ENCODE measurements around the gene PDILT.
"Not testable (repeated sequence)": the region's sequence is repeated elsewhere in the genome, so short reads cannot be mapped to it uniquely, and the experiment has no call there.

Gene PDILT

DNA sequence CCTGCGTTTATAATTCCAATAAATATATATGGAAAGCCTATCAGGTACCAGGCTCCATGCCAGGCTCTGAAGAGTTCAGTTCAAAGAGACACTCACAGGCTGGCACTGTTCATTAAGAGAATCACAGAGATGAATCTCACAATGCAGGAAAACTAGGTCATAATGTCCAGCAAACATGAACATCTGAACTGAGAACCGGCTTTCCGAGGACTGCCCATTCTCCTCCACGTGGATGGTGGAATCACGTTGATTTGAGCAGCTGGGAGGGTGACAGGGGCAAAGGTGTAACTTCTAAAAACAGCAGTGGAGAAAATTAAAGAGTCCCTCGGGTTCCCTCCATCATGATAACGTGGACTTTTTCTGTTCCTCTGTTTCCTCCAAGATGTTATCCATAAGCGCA lies 87.4 kb downstream of the PDILT start:
- TF ChIP-seq, protein P1, sequence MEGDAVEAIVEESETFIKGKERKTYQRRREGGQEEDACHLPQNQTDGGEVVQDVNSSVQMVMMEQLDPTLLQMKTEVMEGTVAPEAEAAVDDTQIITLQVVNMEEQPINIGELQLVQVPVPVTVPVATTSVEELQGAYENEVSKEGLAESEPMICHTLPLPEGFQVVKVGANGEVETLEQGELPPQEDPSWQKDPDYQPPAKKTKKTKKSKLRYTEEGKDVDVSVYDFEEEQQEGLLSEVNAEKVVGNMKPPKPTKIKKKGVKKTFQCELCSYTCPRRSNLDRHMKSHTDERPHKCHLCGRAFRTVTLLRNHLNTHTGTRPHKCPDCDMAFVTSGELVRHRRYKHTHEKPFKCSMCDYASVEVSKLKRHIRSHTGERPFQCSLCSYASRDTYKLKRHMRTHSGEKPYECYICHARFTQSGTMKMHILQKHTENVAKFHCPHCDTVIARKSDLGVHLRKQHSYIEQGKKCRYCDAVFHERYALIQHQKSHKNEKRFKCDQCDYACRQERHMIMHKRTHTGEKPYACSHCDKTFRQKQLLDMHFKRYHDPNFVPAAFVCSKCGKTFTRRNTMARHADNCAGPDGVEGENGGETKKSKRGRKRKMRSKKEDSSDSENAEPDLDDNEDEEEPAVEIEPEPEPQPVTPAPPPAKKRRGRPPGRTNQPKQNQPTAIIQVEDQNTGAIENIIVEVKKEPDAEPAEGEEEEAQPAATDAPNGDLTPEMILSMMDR (IDR thresholded peaks at IDR 0.05; ENCODE audit: low read depth, low read length): no peak
- no peak for DNase-seq (ENCODE audit: extremely low read depth, low read depth)

DNA sequence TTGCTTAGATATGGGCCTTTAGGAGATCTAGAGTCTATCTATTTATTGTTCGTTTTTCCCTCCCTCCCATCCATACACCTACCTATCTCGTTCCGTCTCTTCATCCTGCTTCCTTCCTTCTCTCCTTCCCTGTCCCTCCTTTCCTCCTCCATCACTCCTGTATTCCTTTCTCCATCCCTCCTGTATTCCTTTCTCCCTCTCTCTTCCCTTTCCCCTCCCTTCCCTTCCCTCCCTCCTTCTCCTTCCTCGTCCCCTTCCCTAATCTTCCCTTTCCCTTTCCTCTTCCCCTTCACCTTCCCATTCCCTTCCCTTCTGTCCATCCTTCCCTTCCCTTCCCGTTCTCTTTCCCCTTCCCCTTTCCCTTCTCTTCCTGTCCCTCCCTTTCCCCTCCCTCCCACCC lies 87.8 kb downstream of the PDILT start:
- TF ChIP-seq, protein P1 (IDR thresholded peaks at IDR 0.05; ENCODE audit: low read depth, low read length): no peak
- no peak for DNase-seq (ENCODE audit: extremely low read depth, low read depth)

DNA sequence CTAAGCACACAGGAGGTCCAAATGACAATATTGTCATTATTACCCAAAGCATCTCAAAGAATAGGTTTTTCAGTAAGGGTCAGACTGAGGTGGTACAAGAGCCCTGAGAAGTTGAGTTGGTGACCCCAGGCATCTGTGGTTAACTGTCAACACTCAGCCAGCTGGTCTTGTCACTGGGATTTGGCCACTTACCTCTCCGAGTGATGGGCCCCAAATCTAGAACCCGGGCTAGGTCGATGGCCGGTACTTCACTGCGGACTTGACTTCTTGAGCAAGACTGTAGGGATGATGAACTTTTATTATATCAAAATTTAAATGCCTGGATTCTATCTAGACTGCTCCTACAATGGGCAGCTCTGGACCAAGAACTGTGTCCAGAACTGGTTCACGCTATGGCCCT lies 88.8 kb downstream of the PDILT start:
- TF ChIP-seq, protein P1 (IDR thresholded peaks at IDR 0.05; ENCODE audit: low read depth, low read length): no peak
- no peak for DNase-seq (ENCODE audit: extremely low read depth, low read depth)

DNA sequence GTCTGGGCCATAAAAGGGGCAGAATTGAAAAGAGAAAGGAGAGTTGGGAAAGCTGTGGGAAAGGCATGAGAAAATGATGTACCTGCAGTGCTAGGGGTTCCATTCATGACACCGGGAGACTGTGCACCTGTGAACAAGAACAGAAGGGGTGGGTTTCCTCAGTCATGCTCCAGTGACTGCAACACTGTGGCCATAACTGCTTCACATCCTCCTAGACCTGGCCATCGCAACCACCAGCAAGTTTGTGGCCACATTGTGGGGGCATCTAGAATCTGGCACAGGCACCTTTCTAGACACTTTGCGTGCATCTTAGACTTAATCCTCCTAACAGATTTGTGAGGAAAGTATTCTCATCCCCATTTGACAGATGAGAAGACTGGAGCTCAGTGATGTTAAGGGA lies 90.0 kb downstream of the PDILT start:
- TF ChIP-seq, protein P1 (IDR thresholded peaks at IDR 0.05; ENCODE audit: low read depth, low read length): no peak
- no peak for DNase-seq (ENCODE audit: extremely low read depth, low read depth)

DNA sequence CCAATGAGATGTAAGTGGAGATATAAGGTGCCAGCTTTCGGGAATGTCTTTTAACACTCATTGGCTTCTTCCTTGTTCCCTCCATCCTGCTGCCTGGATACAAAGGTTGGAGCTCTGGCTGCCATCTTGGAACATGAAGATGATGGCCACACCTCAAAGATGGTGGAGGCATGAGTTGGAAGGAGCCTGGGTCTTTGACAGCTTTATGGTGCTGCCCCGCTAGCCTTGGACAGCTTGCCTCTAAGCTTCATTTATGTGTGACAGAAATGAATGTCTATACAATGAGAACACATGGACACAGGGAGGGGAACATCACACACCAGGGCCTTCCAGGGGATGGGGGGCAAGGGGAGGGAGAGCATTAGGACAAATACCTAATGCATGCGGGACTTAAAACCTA lies 90.8 kb downstream of the PDILT start:
- DNase-seq (ENCODE audit: extremely low read depth, low read depth): no peak
- TF ChIP-seq, protein P1 (IDR thresholded peaks at IDR 0.05; ENCODE audit: low read depth, low read length): no peak

DNA sequence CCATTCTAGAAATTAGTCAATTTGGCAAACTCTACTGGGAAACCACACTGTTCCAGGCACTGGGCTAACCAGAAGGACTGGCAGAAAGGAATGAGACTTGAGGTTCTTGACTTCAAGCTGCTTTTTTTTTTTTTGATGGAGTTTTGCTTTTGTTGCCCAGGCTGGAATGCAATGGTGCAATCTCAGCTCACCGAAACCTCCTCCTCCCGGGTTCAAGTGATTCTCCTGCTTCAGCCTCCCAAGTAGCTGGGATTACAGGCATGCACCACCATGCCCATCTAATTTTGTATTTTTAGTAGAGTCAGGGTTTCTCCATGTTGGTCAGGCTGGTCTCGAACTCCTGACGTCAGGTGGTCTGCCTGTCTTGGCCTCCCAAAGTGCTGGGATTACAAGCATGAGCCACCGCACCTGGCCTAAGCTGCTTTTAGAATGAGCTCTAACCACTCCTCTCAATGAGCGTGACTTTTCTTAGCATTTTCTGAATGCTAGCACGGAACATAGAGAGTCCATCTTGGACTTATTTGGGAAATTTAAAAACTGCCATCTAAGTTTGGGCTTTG lies 91.9 kb downstream of the PDILT start:
- not testable (repeated sequence) for DNase-seq (ENCODE audit: extremely low read depth, low read depth)

DNA sequence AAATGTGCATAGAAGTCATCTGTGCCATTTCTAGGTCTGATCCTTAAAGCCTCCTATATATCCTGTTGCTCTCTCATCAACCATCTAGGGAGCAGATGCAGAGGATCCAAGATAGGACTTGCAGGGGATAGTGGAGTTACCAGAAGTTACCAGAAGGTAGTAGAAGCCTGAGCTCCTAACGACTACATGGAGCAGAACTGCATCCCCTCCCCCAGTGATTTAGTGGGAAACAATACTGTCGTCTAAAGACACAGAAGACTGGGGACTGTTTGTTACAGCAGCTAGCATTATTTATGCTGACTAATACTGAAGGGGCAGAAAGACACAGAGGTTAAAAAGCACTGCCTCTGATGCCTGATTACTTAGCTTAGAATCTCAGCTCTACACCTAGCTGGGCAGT lies 93.0 kb downstream of the PDILT start:
- no peak for DNase-seq (ENCODE audit: extremely low read depth, low read depth)
- TF ChIP-seq, protein P1 (IDR thresholded peaks at IDR 0.05; ENCODE audit: low read depth, low read length): no peak
